ENCODE data around the gene GABRB1.

Gene GABRB1

DNA sequence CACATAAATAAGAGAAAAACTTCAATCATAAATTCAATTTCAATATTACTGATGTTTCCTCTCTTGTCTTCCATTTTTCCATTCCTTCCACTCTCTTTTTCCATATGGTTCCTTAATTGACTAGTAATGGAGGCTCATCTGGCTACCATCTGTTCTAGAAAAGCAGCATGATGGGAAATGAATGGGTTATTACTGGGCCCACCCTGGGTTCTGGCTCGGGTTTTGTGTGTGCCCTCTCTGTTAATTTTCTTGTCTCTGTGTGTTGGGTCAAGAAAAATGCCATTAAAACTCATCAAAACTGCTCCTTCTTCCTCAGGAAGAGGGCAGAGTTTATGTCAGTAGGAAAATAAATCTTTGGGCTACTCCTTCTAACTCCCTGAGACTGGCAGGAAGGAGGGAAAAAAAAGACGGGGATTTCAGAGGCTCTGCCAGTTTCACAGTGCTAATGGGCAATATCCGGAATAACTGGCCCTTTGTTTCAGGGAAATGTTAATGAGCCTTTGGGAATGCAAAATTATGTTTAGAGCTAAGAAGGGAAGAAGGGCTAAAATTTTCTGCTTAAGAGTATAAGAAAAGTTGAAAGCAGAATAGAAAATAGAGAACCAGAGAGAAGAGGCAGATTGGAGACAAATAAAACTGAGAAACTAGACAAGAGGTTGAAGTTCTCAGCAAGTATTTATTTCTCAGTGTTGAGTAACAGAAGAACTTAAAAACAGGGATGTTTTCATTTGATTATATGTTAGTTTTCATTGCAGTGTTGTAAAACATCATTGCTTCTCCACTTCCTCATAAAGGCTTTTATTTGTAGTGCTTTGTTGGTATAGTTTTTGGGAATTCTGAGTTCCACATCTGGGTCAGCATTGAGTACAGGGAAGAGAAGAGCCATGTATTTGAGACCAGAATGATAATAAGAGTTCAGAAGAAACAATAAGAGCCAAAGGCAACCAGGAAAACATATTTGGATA lies 19.7 kb downstream of the GABRB1 start:
- DNase-seq = no peak

DNA sequence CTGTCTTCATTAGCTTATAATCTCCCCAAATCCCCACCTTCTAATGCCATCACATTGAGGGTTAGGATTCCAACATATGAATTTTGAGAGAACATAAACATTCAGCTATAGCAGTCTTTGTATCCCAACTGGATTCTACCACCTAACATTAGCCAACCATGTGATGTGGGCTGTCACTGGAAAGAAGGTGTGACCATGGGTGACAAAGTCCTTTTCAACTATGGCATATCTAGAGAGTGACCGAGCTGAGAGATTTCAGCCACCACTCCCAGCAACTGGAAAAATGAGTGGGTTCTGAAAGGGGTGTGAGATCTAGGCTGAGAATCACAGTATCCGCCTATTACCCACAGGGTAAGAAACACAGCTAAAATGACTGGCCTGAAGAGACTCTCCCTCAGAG lies 22.1 kb downstream of the GABRB1 start:
- no peak for DNase-seq

DNA sequence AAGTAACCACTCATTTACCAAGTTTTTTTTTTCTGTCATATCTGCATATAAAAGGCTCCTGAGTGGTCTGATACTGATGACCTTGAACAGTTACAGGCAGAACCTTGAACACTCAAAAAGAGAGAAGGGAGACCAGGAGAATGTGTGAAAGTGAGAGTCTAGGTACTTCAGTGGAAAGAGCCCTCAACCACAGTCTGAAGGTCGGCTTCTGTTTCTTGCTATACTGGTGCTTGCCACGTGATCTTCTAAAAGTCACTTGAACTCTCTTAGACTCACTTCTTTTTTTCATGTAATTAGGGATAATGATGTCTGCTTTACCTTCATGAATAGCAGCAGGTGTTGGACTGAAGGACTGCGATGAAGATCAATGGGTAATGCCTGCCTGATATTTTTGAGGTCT lies 22.8 kb downstream of the GABRB1 start:
- DNase-seq = no peak

DNA sequence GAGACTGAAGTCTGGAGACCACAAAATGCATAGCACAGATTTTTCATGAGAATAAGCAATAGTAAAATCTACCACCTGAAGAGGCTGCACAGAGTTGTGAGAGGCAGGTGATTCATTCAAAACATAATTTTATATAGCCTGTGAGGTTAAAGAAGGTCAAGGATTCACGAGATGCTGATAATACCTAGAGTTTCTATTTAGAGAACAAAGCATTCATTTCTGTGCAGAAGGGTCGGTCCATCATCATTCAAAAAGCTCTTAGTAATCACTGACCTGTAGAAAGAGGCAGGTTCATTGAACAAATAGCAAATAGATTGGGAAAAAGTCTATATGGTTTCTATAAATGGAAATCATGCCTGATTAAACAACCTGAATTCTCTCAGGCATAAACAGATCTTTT lies 26.6 kb downstream of the GABRB1 start:
- DNase-seq = no peak

DNA sequence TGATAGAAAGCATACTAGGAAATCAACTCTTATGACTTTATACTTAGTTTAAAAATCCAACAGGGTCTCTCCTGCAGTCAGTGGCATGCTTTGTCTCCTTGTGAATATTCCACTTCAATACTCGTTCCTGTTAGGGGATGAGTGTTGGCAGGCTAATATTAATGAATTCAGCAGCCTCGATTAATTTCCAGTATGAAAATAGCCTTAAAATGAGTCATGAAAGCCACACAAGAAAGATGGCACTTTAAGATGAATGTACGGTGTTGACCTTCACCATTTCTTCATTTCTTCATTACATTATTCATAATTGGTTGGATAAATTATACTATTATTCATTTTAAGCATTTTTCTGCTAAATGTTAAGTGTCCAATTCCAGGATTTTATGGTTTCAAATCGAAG lies 29.2 kb downstream of the GABRB1 start:
- DNase-seq = no peak

DNA sequence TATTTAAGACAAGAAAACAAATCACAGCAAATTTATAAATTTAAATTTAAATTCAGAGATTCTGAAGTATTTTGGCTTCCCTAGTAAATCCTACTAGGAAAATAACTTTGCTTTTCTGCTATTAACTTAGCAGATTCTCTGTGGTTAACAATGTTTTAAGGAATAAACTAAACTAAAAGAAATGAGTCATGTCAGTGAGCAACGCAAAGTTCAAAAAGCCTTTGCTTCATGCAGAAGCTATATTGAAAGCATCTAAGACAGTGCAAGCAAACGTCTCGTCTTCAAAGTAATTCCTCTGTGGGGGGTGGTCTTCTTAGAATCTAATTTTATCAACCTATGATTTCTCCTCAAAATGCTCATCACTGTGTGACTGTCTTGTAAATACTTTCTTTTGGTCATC lies 30.1 kb downstream of the GABRB1 start:
- no peak for DNase-seq

DNA sequence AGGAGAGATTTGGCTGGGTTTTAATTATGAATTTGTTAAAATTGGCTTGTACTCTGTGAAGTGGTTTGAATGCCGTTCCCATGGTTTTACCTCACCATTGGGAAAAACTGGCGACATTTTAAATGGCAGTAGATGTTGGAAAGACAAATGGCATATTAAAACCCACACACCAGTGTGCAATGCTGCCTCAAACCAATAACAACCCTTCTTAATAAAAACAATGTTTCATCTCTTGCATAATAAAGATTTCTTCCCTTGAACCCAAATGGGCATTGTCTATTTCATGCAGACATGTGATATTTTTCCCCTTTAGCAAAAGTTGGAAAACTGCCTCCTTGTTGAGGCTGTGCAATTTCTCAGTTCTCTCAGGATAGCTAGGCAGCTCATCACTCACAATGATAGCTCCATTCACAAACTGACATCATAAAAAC lies 33.7 kb downstream of the GABRB1 start:
- DNase-seq = no peak

DNA sequence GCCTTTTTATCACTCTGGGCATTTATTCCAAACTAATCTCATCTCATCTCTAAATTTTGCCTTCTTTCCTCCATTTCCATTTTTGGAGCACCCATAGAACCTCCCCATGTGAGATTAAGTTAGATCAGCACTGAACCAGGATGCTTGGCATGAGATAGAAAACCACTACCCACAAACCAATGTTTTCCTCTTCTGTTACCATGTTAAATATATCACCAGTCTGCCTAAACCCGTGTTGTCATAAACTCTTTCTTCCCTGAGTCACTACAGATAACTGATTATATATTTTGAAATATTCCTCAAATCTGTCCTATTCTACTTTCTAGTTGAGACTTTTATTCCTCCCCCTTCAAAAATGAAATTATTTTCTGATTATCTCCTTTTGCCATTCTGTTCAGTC lies 37.6 kb downstream of the GABRB1 start:
- DNase-seq = no peak

DNA sequence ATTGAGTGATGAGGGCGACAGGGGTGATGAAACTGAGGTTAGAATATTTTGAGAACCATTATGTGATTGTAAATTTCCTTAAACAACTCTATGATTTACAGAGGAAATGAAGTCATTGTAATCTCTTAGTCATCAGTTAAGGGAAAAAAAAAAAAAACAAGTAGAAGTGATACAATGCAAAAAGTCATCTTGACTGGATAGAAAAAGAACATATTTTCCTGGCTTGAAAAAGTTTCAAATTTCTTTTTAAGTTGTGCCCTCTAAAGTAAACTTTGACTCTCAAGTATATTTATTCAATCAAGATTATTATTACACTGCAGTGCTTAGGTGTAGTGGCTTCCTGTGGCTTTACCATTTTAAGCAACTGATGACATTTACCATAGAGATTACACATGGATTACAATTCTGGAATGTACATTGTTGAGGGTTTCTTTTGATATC lies 40.6 kb downstream of the GABRB1 start:
- no peak for DNase-seq

DNA sequence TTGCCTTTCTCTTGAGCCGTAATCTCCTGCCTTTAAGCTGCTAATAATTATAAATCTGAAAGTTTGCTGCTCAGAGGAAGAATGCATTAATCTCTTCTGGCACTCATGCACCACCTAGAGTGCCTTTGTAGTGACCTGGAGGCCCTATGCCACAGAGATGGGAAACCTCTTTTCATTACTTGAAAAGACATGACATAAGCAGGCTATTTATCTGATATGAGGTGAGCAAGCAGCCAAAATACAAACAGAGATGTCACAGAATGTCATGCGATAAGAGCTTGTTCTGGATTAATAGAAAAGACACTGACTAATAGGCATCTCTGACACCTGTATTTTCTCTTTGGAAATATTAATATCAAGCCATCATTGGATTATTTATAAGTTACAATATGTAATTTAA lies 42.3 kb downstream of the GABRB1 start:
- DNase-seq = no peak

DNA sequence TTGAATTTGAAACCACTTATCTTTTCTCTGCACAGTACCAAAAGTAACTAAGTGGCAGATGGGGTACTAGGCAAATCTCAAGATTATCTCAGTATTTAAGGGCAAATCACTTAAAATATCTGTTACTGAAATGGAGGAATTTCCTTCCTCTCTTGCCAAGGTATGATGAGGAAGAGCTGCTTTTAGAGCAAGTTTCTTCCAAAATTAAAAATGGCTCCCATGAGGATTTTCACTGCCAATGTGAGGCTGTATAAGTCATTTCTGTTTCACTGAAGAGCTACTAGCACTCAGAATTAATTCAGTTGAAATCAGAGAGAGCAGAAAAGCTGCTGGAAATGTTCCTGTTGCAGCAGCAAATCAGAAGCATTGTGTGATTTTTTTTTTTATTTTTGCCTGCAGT lies 43.4 kb downstream of the GABRB1 start:
- DNase-seq = no peak

DNA sequence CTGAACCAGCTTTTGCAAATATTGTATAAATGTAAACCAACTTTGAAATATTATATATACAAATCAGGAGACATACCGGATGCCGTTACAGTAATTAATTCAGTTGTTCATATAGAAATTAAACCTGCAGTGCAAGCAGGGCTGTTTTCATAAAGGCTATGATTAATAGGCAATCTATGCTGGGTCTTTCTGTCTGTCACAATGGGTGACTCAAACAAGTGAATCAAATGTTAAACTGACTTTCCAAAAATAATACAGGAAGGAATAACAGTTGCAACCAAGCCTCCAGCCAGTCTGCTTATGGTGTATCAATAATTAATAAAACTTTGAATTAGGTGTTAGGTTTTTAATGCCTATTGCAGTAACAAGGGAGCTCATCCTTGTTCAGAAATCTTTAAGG lies 43.9 kb downstream of the GABRB1 start:
- DNase-seq = no peak

DNA sequence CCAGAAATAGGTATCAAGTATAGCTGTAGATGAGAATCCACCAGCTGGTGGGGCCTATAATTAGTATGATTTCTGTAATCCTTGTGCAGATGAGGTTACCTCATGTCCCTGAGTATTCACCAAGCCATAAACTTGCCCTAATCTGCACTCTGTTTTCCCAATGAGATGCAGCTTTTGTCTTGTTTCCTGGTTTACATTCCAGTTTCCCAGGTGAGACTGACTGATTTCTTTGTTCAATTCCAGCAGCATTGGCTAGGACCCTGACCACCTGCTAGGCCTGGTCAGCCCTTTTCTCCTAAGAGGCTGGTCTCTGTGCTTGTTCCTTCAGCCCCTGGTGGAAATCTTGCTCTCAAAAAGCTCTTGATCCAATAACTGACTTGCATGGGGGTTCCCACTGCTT lies 44.6 kb downstream of the GABRB1 start:
- DNase-seq = no peak

DNA sequence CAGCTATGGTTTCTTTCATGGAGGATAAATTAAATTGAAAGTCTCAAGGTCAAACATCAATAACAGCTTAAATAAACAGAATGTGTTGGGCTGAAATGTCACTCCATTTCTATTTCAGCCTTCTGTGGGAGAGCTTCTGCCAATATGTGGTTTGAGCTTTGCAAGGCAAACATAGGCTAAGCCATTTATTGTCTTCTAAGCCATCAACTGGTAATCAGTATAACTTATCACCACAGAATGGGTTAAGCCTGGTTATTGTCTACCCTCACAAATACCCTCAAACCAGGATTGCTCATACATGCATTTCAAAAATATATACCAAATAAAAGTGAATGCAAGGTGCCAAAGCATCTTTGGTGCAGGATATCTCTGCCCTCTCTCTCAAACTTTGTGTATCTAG lies 52.7 kb downstream of the GABRB1 start:
- DNase-seq = no peak

DNA sequence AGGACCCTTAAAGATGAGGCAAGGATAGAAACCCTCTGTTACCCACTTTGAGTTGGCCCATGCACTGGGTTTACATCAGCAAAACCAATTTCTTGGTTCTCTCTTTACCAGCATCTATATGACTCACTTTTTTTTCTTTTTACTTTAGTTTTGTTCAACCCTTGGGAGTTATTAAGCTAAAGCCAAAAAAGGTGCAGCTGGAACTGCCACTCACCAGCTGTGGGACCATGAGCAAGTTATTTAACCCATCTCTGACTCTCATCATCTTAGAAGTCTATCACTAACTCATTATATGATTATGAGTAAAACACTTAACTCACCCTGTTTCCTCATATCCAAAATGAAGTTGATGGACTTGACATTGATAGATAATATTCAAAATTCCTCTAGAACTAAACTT lies 53.4 kb downstream of the GABRB1 start:
- no peak for DNase-seq

DNA sequence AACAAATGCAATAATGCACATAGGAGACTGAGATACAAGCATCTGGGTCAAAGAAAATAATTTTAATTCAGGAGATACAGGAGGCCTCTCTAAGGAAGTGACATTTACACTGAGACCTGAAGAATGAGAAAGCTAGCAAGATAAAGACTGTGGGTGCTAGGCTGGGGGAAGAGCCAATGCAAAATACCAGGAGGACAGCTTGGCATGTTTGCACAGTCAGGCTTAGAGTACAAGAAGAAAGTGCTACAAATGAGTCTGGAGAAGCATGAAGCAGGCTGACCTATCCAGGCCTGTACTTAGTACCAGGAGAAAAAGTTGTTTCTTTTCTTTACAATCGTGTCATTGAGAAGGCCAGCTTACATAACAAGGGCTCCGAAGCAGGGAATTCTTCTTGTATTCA lies 56.9 kb downstream of the GABRB1 start:
- DNase-seq = no peak

DNA sequence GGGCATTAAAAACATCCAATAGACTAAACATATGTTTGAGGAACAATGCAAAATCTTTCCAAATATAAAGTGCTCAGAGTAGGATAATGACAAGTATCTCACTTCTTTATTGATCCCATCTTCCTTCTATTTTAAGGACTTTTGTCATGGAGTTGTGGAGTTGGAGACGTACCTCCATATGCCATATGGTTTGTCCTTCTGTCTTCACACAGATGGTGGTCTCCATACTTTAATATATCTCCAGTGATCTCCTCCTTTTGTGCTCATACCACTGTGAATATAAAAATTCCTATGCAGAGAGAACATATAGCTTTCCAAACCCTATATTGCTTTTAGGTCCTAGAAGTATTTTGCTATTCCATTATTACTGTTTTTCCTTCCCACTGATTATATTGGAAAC lies 64.5 kb downstream of the GABRB1 start:
- no peak for DNase-seq

DNA sequence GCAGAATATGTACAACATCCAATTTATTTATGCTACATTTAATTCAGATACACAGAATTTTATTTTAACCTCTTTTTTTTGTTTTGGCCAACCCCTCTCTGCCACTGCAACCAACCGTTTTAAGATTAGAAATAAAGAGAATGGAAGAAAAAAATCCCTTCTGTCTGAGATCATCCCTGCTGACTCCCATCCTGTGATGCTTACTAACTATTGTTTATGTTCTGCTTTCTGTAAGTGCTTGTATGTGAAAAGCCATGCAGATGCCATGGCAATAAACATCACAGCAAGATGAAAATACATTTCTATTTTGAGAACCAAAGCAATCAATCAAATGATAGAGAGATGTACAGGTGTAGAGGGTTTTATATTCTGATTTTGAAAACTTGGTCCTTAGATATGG lies 70.1 kb downstream of the GABRB1 start:
- DNase-seq = no peak

DNA sequence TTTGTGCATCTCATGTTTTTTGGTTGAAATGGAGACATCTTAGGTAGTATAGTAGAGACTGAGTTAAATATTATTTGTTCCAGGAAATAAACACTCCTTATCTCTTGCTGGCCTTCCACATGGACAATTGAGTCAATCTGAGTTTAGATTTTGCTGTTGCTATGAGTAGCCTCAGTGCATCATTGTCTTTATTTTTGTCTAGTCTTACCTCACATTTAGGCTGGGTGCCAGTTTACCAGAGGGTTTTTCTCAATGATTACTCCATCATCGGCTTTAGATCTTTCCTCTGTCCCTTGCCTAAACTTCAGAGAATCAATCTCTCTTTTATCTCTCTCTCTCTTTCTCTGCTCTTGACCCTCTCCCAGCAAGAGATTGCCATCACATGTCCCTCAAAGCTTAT lies 73.6 kb downstream of the GABRB1 start:
- no peak for DNase-seq

DNA sequence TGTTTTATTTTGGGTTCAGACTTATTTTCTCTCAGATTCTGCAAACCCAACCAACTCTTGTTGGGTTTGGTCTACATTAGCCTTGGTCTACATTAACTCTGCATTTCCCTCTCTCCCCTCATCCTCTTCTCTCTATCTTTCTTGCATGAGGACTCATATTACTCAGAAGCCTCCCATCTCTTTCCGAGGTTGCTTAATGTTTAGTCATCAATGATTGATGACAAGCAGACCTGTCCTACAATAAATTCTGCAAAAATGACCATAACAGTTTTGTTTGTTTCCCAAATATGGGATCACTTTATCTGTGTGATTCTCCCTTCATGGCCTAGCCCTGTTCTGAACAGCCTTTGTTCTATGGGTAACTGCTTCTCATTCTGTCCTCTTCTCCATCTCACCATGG lies 75.2 kb downstream of the GABRB1 start:
- no peak for DNase-seq

DNA sequence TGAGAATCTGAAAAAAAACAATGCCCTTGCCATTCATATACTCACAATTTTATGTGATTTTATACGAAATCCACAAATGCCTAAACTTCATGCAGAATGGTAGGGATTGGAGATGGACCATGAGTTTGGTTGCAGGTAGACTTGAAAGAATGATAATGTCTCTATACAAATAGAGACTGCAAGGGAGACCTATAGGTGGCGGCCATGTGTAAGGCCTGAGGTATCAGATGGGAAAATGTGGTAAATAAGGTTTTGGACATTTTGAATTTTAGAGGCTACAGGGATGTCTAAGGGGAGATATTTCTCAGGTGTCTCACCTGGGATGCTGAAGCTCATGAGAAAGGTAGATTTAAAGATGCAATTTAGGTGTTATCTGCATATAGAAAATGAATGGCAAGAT lies 78.0 kb downstream of the GABRB1 start:
- no peak for DNase-seq

DNA sequence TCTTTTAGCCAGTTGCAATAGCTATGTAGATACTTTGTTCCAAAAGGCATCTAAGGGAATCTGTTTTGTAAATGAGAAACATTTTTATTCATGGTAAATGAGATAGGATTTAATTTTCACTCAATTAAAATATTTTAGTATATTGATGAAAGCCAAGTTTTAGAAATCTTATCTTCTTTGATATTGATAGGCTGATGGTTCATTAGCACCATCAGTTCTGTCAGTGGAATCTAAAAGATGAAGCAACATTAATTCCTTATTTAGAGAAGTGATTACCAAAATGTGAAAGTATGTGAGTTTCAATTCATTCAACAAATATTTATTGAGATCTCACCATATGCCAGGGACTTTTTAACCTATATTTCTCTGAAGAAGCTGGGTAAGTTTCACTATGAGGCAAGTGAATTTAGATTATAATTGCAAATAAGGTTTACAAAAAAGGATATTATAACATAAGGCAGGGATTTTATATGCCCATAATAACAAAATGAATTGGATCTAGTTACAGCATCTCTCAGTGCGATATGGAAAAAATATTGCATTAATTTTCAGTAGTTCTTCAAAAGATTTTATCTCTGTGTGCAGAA lies 79.3 kb downstream of the GABRB1 start:
- no peak for DNase-seq

DNA sequence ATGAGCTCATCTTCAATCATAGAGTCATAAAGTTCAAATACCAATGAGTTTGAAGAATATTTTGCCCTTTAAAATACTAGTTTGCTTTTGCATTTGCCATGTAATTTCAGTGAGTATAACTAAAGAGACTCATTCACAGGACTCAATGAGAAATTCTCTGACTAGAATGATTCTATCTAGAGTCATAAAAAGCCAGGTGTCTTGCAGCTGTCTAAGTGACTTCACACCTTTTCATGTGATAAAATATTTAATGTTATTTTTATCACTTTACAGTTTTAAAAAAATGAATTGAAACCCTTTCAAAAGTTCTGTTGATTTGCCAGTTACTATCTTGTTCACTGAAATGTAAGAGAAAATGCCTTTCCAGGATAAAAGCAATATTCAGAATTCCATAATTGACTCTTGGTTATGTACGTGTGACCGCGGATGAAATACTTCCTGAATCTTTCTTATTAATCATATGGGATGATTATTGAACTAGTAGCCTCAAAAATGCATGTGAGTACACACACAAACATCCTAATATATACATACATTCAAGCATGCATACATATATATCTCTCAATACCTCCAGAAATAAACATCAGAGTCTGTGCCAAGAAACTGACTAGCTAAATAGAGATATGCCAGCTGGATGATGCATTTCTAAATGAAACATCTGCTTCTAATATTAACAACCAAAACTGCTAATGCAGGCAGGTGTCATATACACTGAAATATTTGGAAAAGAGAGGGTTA lies 87.0 kb downstream of the GABRB1 start:
- DNase-seq = no peak

DNA sequence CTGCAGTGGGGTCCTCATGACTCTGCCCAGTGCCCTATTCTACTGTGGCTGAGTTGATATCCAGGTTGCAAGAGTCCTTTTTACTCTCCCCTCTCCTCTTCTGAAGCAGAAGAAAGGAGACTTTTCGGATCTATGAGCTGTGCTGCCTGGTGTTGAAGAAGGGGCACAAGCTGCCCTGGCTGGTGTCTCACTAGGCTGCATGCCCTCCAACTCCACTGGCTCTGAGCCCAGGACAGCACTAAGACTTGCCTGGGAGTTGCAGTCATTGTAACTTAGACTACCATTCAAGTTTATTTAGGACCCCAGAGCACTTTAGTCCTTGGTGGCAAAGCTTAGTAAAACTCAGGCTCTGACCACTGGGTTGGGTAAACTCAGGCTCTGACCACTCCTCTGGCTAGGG lies 89.4 kb downstream of the GABRB1 start:
- DNase-seq = no peak
